Activated B cell treated with CpG ODN at 0.5 μM for 24 hours (primary cell): ENCODE data around the gene DEPDC7. TPM values are rescaled to one million over a fixed set of nuclear protein-coding genes. Genes with fewer than 3 reads are reported as not detected.

Experiments
- ATAC-seq: fragments of 200-7000 bp; cut with Tn5 transposase; one replicate; pipeline ENCODE4 v1.10.0; 2021; ENCODE audit warnings: low read depth, mild to moderate bottlenecking, moderate library complexity
- CTCF ChIA-PET: fragments of 350-600 bp; sonication (Branson Sonifier 250); formaldehyde crosslinking; loops from one replicate; lab custom pipeline; 2021; ENCODE audit warnings: antibody characterized with exemption; lab: Charles Lee
- POLR2A ChIA-PET: fragments of 350-600 bp; sonication (Branson Sonifier 250); formaldehyde crosslinking; loops from one replicate; lab custom pipeline; 2021; ENCODE audit warnings: antibody characterized with exemption; lab: Charles Lee
- DNase-seq: peaks from one replicate; pipeline ENCODE4 v3.0.0; 2022
- H3K27ac Mint-ChIP-seq: one replicate; pipeline ENCODE4 v1.8.0; 2020; ENCODE audit warnings: mixed read lengths
- H3K27me3 Mint-ChIP-seq: one replicate; pipeline ENCODE4 v1.8.0; 2021; ENCODE audit warnings: mixed read lengths
- H3K36me3 Mint-ChIP-seq: one replicate; pipeline ENCODE4 v1.8.0; 2021; ENCODE audit warnings: low read depth, mixed read lengths
- H3K4me1 Mint-ChIP-seq: one replicate; pipeline ENCODE4 v1.8.0; 2021; ENCODE audit warnings: mixed read lengths
- H3K4me3 Mint-ChIP-seq: one replicate; pipeline ENCODE4 v1.8.0; 2020; ENCODE audit warnings: mild to moderate bottlenecking, mixed read lengths
- H3K9me3 Mint-ChIP-seq: one replicate; pipeline ENCODE4 v1.8.0; 2020; ENCODE audit warnings: mixed read lengths
- intact Hi-C: fragments of 100-400 bp; cut with micrococcal nuclease; formaldehyde crosslinking; loops from one replicate; pipeline ENCODE4 v1.15.1; 2024
- total RNA-seq: library from RNA; stranded (reverse); gene quantifications from 2 replicates; pipeline ENCODE4 v1.2.3, GENCODE V29; 2022
- TF ChIP-seq, protein P1 (sequence below): fragments of 200-600 bp; IDR thresholded peaks from one replicate; pipeline ENCODE4 v1.8.0; 2022; ENCODE audit warnings: antibody characterized with exemption, mild to moderate bottlenecking

DEPDC7 gene
- total RNA-seq, 1 donor from 2014 or later, result not detected

DNA sequence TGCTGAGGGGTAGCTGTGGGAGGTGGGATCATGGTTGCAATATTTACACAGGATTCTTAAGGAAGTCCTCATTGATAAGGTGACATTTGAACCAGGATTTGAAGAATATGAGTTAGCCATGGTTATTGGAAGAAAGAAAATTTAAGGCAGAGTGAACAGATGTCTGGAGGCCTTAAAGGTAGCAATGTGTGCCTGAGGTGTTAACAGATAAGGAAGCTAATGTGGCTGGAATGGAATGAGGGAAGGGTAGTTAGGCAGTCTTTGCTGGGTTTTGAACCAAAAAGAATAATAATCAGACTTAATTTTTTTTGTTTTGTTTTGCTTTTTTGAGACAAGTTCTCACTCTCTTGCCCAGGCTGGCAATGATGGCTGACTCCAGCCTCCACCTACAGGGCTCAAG lies 9.7 kb upstream of the DEPDC7 start:
- no peak for DNase-seq
- Mint-ChIP-seq H3K4me1 (no peaks in the 10 kb centered on the region), H3K4me3 (no peak overlapping the region), H3K27me3 (peaks cover 2% of the 10 kb centered on the region), H3K36me3 (no peaks in the 10 kb centered on the region), H3K9me3 (no peaks in the 10 kb centered on the region), H3K27ac (no peak overlapping the region)
- TF ChIP-seq, protein P1, sequence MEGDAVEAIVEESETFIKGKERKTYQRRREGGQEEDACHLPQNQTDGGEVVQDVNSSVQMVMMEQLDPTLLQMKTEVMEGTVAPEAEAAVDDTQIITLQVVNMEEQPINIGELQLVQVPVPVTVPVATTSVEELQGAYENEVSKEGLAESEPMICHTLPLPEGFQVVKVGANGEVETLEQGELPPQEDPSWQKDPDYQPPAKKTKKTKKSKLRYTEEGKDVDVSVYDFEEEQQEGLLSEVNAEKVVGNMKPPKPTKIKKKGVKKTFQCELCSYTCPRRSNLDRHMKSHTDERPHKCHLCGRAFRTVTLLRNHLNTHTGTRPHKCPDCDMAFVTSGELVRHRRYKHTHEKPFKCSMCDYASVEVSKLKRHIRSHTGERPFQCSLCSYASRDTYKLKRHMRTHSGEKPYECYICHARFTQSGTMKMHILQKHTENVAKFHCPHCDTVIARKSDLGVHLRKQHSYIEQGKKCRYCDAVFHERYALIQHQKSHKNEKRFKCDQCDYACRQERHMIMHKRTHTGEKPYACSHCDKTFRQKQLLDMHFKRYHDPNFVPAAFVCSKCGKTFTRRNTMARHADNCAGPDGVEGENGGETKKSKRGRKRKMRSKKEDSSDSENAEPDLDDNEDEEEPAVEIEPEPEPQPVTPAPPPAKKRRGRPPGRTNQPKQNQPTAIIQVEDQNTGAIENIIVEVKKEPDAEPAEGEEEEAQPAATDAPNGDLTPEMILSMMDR, result no peak
- ChIA-PET CTCF (no interaction called here), POLR2A (no interaction called here)
- intact Hi-C loops, result no loop called here
- ATAC-seq, result no peak

DNA sequence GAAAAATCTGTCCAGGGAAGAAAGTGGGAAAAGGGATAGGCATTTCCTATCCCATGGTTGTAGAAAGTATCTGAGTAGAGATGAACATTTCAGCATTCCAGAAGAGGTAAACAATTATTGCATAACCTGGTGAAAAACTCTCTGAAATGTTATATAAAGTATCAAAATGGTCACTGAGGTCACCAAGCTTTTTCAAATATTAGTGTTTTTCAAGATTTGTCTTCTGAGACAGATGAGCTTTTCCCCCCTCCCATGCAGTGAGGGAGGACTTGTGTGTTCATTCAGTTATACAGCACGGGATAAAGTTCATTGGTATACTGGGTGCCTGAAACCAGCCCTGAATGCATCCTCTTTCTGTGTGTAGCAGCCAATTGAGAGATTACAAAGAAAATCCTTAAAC lies 1.9 kb upstream of the DEPDC7 start:
- Mint-ChIP-seq H3K9me3 (no peaks in the 10 kb centered on the region), H3K4me3 (no peak overlapping the region), H3K27ac (no peak overlapping the region), H3K4me1 (peaks cover 18% of the 10 kb centered on the region), H3K27me3 (peaks cover 29% of the 10 kb centered on the region), H3K36me3 (no peaks in the 10 kb centered on the region)
- DNase-seq, result no peak
- intact Hi-C loops, result no loop called here
- ChIA-PET CTCF (no interaction called here), POLR2A (no interaction called here)
- no peak for ATAC-seq
- TF ChIP-seq, protein P1, result no peak

DNA sequence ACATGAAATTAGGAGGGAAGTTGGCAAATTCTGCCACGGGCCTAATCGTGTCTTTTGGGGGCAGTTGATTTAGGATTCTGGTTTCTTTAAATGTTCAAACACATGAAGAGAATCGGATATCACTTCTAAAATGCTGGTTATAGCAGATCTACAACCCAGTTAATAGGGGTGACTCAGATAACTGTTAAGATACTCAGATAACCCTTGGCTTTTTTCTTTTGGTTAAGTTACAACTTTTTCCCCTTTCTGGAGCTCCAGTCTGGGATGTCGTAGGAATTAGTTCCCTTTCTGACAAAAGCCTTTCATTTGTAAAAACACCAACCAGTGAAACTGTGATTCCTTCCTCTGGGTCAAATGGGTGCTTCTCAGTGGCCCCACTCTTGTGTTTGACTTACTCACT lies 976 bp downstream of the DEPDC7 start:
- CTCF ChIA-PET, result interaction anchor here (1.6 kb wide), 1 partner anchor 49 kb away, joined by 3 read pairs; no protein-coding TSS in a partner anchor
- Mint-ChIP-seq H3K9me3 (no peaks in the 10 kb centered on the region), H3K36me3 (no peaks in the 10 kb centered on the region), H3K4me1 (peaks cover 13% of the 10 kb centered on the region), H3K4me3 (peak overlapping the region; percentile 74), H3K27ac (no peak overlapping the region), H3K27me3 (peaks cover 41% of the 10 kb centered on the region)
- POLR2A ChIA-PET, result interaction anchor here (1.0 to 1.4 kb wide), 3 partner anchors 15 to 67 kb away, joined by 3 to 6 read pairs (median 5); no protein-coding TSS in a partner anchor
- ATAC-seq (no peak), DNase-seq (no peak)
- intact Hi-C loops, result loop anchor here (2.0 kb wide), 1 partner anchor 22 kb away; the partner anchor contains the start of gene TCP11L1
- TF ChIP-seq, protein P1, result no peak

DNA sequence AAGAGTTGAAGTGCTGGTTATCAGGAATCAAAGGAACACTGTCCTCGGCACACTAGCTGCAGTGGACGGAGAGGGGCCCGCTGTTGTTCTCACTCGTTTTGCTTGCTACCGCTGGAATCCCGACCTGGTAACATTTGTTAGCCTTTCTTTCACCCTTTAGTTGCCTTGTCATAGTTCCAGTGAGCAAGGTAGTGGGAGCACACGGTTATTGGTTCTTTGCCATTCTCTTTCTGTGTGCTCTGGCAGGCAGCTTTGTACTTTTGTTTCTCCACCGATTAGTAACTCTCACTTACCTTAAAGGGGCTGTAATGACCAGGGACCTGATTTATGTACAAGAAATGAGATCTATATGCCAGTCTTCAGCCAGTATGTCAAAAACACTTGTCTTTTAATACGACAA lies 1.8 kb downstream of the DEPDC7 start:
- POLR2A ChIA-PET, result no interaction called here
- H3K4me1 Mint-ChIP-seq, result peaks cover 9% of the 10 kb centered on the region
- H3K27me3 Mint-ChIP-seq, result peaks cover 43% of the 10 kb centered on the region
- TF ChIP-seq, protein P1, result no peak
- CTCF ChIA-PET, result no interaction called here
- no peaks in the 10 kb centered on the region for H3K36me3 Mint-ChIP-seq
- H3K9me3 Mint-ChIP-seq, result no peaks in the 10 kb centered on the region
- no peak for DNase-seq
- intact Hi-C loops, result loop anchor here (2.0 kb wide), 1 partner anchor 21 kb away; the partner anchor contains the start of gene TCP11L1
- H3K4me3 Mint-ChIP-seq, result no peak overlapping the region
- ATAC-seq, result no peak
- H3K27ac Mint-ChIP-seq, result no peak overlapping the region

DNA sequence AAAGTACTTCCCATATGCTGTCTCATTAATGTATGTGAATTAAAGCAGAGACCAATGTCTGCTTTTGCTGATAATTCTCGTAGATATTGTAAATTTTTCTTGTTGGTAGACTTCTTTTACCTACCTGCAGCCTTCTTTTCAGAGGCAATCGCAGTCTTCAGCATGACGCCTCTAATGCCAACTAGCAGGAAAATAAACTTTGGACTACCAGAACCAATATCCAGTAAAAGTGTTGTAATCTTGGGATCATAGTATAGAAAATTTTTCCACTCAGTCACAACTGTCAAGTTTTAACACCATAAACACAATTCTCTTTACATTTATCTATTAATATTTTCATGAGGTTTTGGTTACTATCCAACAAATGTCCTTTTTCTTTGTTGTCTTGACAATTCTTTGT lies 2.3 kb downstream of the DEPDC7 start:
- CTCF ChIA-PET, result no interaction called here
- TF ChIP-seq, protein P1, result no peak
- H3K36me3 Mint-ChIP-seq, result no peaks in the 10 kb centered on the region

More for the DNA sequence above, 2.3 kb downstream of the DEPDC7 start:
- peaks cover 9% of the 10 kb centered on the region for H3K4me1 Mint-ChIP-seq
- no peak overlapping the region for H3K27ac Mint-ChIP-seq
- no peaks in the 10 kb centered on the region for H3K9me3 Mint-ChIP-seq
- H3K27me3 Mint-ChIP-seq, result peaks cover 43% of the 10 kb centered on the region
- ATAC-seq, result no peak
- intact Hi-C loops, result loop anchor here (2.0 kb wide), 1 partner anchor 21 kb away; the partner anchor contains the start of gene TCP11L1
- no peak for DNase-seq
- no peak overlapping the region for H3K4me3 Mint-ChIP-seq
- POLR2A ChIA-PET, result no interaction called here
